DMS114 treated with DMSO at 0.1 percent for 48 hours (cell line): ENCODE results near the gene AKT1S1.

Source experiments
- DNase-seq: peaks from one replicate; lab custom pipeline; 2025; ENCODE audit not compliant: unreplicated experiment; lab: John Stamatoyannopoulos, UW

Gene AKT1S1

GRCh38 chr19:49855676-49856573 lies 21.2 kb downstream of the AKT1S1 start:
- DNase-seq = no peak

DNA sequence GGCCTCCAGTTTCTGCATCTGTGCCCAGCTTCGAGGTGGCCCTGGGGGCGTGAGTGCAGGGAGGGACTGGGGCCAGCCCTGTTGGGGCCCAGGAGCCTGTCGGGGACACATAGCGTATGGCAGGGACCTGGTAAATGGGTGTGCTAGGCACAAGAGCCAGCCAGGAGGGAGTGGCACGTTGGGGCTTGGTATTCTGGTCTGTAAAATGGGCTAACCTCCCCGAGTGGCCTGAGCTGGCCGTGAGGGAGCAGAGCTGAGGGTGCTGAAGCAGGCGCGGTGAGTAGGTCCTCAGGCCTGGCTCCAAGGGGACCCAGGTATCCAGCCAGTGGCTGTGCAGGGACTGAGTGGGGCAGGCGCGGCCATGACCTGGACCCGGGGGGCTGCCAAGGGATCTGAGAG lies 21.9 kb downstream of the AKT1S1 start:
- DNase-seq = no peak

DNA sequence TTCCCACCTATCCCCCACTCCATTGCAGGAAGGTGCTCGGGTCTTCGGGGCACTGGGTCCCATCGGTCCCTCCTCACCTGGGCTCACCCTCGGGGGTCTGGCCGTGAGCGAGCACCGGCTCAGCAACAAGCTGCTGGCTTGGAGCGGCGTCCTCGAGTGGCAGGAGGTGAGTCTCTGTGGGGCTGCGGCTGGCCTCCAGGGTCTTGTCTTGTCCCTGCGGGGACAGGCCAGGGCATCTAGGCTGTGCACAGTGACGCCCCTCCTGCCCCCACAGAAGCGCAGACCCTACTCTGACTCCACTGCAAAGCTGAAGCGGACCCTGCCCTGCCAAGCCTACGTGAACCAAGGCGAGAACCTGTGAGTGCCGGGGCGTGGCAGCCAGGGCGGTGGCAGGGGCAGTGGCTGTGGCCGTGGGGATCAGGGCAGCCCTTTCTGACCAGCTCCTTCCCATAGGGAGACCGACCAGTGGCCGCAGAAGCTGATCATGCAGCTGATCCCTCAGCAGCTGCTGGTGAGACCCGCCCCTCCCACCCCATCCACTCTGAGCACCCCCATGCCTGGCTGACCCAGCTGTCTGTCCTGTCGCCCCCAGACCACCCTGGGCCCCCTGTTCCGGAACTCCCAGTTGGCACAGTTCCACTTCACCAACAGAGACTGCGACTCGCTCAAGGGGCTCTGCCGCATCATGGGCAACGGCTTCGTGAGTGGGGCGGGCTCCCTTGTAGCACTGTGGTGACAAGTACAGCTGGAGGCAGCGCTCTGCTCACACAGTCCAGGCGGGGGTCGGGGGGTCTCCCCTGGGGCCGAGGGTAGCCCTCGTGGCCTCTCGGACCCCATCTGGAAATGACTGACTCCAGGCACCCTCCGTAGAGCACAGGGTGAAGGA lies 22.5 kb downstream of the AKT1S1 start:
- DNase-seq = no peak

DNA sequence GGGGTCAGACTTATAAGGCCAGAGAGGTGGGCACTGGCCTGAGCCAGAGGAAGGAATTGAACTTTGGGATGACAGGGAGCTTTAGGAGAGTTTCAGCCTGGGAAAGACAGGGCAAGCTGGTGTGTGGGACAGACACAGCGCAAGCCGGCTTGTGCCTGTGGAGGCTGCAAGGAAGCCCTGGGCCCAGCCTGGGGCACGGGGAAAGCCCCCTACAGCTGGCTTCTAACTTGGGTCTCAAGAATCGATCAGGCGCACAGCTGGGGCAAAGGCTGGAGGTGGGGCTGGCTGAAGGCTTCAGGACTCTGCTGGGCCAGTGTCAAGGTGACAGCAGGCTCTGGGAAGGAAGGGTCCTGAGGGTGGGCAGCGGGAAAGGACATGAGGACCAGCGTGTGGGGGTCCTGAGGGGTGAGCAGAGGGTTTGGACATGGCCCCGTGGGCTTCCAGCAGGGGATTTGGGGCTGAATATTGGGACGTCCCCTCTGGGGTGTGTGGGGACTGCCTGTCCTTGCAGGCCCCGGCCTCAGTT lies 23.2 kb downstream of the AKT1S1 start:
- DNase-seq = no peak

- no peak for DNase-seq
Observed at GRCh38 chr19:49852631-49853126, 24.5 kb downstream of the AKT1S1 start.

DNA sequence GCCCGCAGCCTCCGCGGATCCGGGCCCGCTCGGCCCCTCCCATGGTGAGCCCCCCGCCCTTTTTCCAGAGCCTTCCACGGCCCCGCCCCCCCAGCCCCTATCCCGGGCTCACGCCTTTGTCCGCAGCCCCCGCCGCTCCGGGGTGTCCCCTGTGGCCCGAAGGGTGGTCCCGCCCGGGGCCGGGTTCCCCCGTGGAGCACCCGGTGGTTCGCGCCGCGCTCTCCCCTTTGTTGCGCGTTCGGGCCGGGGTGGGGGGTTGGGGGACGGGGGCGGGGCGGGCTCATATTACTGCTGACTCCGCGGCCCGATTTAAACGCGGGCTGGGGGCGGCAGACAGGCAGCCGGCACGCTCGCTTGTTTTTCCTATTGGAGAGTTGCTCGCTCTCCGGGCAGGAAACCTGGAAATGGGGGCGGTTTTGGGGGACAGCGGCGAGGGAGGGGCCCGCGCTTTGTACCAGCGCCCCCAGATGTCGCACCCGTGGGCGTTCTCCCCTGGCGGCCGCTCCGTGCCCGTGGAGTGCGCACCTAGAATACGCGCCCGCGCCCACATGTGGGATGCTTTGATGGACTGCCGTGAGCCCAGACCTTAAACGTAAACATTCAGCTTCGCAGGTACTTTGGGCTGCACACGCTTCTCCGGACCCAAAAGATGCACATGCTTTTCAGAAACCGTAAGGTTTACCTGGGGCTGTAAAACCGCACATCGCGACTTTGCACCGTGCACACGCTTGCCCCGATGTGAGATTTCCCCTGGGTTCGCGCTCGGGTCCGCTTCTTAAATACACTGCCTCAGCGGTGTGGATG lies 25.5 kb downstream of the AKT1S1 start:
- no peak for DNase-seq

DNA sequence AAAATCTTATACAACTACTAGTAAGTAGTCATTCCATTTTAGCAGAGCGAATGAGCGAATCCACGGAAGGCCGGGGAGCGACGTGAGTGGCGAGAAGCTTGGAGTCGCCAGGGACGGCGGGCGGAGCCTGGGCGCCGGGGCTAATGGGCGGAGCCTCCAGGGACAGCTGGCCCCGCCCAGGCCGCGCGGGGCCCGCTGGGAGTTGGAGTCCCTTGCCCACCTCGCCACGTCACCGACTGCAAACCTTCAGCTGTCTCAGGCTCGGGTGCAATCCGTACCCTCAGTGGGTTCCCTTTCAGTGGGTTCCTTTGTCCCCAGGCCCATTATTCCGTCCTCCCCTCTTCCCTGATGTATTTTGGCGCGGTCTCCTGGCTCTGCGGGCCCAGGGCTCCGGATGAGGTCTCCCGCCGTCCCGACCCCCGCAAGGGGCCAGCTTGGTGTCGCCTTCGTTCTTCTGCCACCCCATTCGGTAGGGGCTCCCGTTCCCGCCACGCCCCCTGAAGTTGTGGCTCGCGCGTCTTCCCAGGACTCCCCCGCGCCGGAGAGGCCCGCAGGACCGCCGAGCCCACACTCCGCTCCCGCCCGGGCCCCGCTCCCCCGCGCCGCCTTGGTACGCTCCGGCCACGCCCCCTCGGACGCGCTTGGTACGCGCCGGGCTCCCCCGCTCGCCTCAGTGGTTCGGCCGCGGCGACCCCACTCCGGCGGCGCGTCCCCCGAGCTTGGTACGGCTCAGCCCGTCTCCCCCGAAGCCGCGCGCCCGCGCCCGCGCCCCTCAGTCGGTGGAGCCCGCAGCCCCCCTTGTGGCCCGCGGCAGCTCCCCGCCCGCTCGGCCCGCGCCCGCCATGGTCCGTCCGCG lies 26.4 kb downstream of the AKT1S1 start, which contains the start of gene PTOV1:
TSS of gene PTOV1 (plus strand) at position 673 of the 856 bp plus-strand sequence.
- peak; percentile 77 for DNase-seq

DNA sequence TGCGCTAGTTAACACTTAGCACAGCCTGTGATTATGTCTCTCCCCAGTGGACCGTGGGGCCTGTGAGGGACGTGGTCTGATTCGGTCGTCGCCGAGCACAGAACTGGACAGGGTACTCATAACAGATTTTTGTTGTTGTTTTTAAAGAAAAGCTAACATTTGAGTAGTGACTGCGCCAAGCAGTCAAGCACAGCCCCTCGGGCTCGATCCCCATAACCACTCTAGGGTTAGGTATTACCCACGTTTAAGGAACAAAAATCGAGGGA lies 27.0 kb downstream of the AKT1S1 start:
- no peak for DNase-seq

DNA sequence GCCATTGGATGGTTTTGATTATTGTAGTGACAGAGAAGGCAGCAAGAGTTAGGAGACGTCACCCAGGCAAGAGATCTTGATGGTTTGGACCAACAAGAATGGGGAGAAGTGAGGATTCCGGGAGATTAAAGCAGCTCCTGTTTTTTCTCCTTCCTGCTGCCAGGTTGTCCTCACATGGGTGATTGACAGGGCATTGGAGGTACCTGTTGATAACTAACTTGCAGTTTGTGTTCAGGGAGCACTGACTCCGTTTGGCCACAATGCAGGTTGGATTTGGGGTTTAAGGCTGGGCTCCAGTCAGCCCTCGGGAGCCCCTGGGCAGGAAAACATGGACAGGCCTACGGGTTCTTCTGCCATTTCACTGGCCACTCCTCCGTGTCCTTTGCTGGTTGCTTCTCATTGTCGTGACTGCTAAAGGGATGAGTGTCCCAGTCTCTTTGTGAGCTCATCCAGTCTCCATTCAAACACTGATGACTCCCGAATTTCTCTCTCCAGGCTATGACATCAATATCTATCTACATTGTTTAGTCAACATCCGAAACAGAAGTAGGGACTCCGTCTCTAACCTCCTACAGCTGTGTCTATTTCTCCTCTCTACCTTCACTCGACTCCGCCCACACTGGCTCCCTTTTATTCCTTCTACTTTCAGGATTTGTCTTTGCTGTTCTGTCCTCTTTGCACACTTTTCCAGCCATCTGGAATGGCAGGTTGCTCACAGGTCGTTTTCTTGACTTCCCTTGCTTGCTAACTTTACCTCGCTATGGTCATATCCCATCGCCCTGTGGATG lies 27.5 kb downstream of the AKT1S1 start:
- no peak for DNase-seq

GRCh38 chr19:49848938-49849337 lies 28.2 kb downstream of the AKT1S1 start:
- DNase-seq = no peak

GRCh38 chr19:49847731-49848696 lies 29.1 kb downstream of the AKT1S1 start:
- no peak for DNase-seq

DNA sequence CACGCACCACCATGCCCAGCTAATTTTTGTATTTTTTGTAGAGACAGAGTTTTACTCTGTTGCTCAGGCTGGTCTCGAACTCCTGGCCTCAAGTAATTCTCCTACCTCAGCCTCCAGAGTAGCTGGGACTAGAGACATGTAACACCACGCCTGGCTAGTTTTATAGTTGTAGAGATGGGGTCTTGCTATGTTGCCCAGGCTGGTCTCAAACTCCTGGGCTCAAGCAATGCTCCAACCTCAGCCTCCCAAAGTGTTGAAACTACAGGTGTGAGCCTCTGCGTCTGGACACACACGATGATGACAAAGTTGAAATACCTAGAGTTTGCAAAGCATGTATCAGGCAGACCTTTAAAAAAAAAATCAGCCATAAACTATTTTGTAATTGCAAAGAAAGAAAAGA lies 30.7 kb downstream of the AKT1S1 start:
- no peak for DNase-seq

DNA sequence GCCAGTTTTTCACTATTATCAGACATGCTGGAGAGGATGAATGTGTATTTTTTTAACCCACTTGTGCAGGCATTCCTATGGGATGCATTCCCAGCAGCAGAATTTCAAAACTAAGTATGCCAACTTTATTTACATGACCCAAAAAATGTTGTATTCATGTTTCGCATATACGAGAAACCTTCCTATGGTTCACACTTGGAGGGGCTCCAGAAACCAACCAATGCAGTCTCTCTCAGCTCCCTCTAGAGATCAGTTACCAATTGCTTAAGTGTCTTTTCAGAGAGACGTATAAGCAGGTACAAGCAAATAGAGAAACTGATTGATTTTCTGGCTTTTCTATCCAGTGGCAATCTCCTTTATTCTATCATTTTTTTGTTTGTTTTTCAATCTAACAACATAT lies 31.7 kb downstream of the AKT1S1 start:
- no peak for DNase-seq

DNA sequence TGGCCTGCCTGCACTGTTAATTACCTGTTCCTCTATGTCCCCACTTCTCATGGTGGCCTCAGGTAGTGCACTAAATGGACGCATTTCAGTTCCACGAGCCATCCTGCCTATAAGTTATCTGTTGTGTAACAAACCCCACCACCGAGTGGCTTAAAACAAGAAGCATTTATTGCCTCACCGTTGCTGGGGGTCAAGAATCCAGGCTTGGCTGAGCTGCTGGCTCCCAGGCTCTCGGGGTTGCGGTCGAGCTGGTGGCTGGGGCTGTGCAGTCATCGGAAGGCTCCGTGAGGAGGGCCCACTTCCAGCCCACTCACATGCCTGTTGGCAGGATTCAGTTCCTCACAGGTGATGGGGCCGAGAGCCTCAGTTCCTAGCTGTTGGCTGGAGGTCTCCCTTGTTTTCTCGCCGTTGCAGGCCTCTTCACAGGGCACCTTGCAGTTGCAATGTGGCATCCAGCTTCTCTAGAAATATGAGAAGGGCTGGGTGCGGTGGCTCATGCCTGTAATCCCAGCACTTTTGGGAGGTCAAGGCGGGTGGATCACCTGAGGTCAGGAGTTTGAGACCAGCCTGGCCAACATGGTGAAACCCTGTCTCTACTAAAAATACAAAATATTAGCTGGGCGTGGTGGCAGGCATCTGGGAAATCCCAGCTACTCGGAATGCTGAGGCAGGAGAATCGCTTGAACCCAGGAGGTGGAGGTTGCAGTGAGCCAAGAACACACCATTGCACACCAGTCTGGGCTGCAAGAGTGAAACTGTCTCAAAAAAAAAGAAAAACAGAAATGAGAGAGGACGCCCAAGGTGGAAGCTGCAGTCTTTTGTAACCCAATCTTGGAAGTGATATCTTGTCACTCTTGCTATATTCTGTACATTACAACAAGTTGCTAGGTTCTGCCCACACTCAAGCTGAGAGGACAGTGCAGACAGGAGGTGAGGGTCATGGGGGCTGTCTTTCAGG lies 32.7 kb downstream of the AKT1S1 start:
- no peak for DNase-seq

DNA sequence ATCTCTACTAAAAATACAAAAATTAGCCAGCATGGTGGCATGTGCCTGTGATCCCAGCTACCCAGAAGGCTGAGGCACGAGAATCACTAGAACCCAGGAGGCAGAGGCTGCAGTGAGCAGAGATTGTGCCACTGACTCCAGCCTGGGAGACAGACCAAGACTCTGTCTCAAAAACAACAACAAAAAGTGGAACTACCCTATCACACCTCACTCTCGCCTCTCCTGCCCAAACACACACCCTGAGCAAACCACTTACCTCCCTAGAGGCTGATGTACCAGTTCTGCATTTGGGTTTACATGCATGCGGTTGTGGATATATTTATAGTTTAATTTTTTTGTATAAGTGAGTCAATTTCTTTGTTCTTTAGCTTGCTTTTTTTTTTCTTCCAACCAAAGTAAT lies 33.9 kb downstream of the AKT1S1 start:
- DNase-seq = no peak

- no peak for DNase-seq
Observed at GRCh38 chr19:49840736-49841249, 36.4 kb downstream of the AKT1S1 start.

GRCh38 chr19:49840321-49840720 lies 36.8 kb downstream of the AKT1S1 start:
- DNase-seq = no peak
